ENCODE data around the gene SEC22A. TPM values are rescaled to one million over a fixed set of nuclear protein-coding genes. Genes with fewer than 3 reads are reported as not detected.

The SEC22A gene
- total and polyA plus RNA-seq, 5 experiments from 2014 or later: 6.7 to 19.8 (median 12.7) TPM

GRCh38 chr3:123295171-123295900, 93.6 kb downstream of the SEC22A start:
- H3K27ac Mint-ChIP-seq: no peak overlapping the region
- no peak for ATAC-seq
- POLR2A ChIA-PET: no interaction called here
- H3K27me3 Mint-ChIP-seq: peaks cover 0 to 34% (median 10%) of the 10 kb centered on the region in 5 donors
- no peaks in the 10 kb centered on the region for H3K36me3 Mint-ChIP-seq
- peaks cover 0 to 2% (median 0%) of the 10 kb centered on the region in 4 donors for H3K4me1 Mint-ChIP-seq
- no peak overlapping the region for H3K4me3 Mint-ChIP-seq
- peaks cover 0 to 7% (median 0%) of the 10 kb centered on the region in 9 donors for H3K9me3 Mint-ChIP-seq
- peak in 1 of 10 donors; percentile 14 for DNase-seq

GRCh38 chr3:123295901-123296250, 94.1 kb downstream of the SEC22A start:
- DNase-seq (no peak), ATAC-seq (no peak)
- Mint-ChIP-seq H3K4me3 (no peak overlapping the region), H3K27me3 (peaks cover 0 to 29% (median 10%) of the 10 kb centered on the region in 5 donors), H3K36me3 (no peaks in the 10 kb centered on the region), H3K9me3 (peaks cover 0 to 2% (median 0%) of the 10 kb centered on the region in 9 donors), H3K27ac (no peak overlapping the region), H3K4me1 (peaks cover 0 to 2% (median 0%) of the 10 kb centered on the region in 4 donors)
- POLR2A ChIA-PET: no interaction called here

GRCh38 chr3:123296261-123296660, 94.5 kb downstream of the SEC22A start:
- no peaks in the 10 kb centered on the region for H3K9me3 Mint-ChIP-seq
- H3K36me3 Mint-ChIP-seq: no peaks in the 10 kb centered on the region
- H3K4me1 Mint-ChIP-seq: peaks cover 0 to 2% (median 0%) of the 10 kb centered on the region in 4 donors

GRCh38 chr3:123296836-123297626, 95.3 kb downstream of the SEC22A start:
- peaks cover 0 to 2% (median 0%) of the 10 kb centered on the region in 4 donors for H3K4me1 Mint-ChIP-seq
- no peak overlapping the region for H3K27ac Mint-ChIP-seq
- POLR2A ChIA-PET: interaction anchor here (0.5 kb wide), 1 partner anchor 283 kb away, joined by 3 read pairs; no protein-coding TSS in a partner anchor
- DNase-seq: no peak
- no peaks in the 10 kb centered on the region for H3K9me3 Mint-ChIP-seq
- H3K36me3 Mint-ChIP-seq: no peaks in the 10 kb centered on the region
- no peak for ATAC-seq
- H3K4me3 Mint-ChIP-seq: no peak overlapping the region
- peaks cover 0 to 19% (median 10%) of the 10 kb centered on the region in 5 donors for H3K27me3 Mint-ChIP-seq

More at GRCh38 chr3:123296261-123296660, 94.5 kb downstream of the SEC22A start:
- Mint-ChIP-seq H3K27ac (peak overlapping the region in 1 of 10 donors; percentile 34), H3K27me3 (peaks cover 0 to 25% (median 10%) of the 10 kb centered on the region in 5 donors), H3K4me3 (no peak overlapping the region)
- POLR2A ChIA-PET: interaction anchor here (0.5 kb wide), 1 partner anchor 284 kb away, joined by 3 read pairs; no protein-coding TSS in a partner anchor
- DNase-seq: no peak
- ATAC-seq: no peak

- Mint-ChIP-seq H3K9me3 (no peaks in the 10 kb centered on the region), H3K4me1 (peaks cover 0 to 2% (median 0%) of the 10 kb centered on the region in 4 donors), H3K27ac (no peak overlapping the region), H3K27me3 (peaks cover 1 to 21% (median 10%) of the 10 kb centered on the region in 5 donors), H3K4me3 (no peak overlapping the region), H3K36me3 (no peaks in the 10 kb centered on the region)
- DNase-seq: no peak
- no peak for ATAC-seq
- POLR2A ChIA-PET: no interaction called here
Observed at GRCh38 chr3:123297627-123297899, 95.8 kb downstream of the SEC22A start.

GRCh38 chr3:123298903-123299302, 97.2 kb downstream of the SEC22A start:
- H3K4me1 Mint-ChIP-seq: peaks cover 0 to 2% (median 0%) of the 10 kb centered on the region in 4 donors
- peaks cover 1 to 23% (median 8%) of the 10 kb centered on the region in 5 donors for H3K27me3 Mint-ChIP-seq
- H3K9me3 Mint-ChIP-seq: no peaks in the 10 kb centered on the region
- H3K4me3 Mint-ChIP-seq: no peak overlapping the region
- ATAC-seq (no peak), DNase-seq (no peak)
- no peaks in the 10 kb centered on the region for H3K36me3 Mint-ChIP-seq
- H3K27ac Mint-ChIP-seq: peak overlapping the region in 1 of 10 donors; percentile 12
- POLR2A ChIA-PET: no interaction called here

GRCh38 chr3:123299581-123299980, 97.8 kb downstream of the SEC22A start:
- H3K4me1 Mint-ChIP-seq: peaks cover 0 to 2% (median 0%) of the 10 kb centered on the region in 4 donors

GRCh38 chr3:123300056-123300455, 98.3 kb downstream of the SEC22A start:
- no peak overlapping the region for H3K4me3 Mint-ChIP-seq
- DNase-seq (no peak), ATAC-seq (no peak)
- H3K27ac Mint-ChIP-seq: no peak overlapping the region
- H3K9me3 Mint-ChIP-seq: no peaks in the 10 kb centered on the region
- H3K27me3 Mint-ChIP-seq: peaks cover 0 to 16% (median 9%) of the 10 kb centered on the region in 5 donors
- POLR2A ChIA-PET: no interaction called here
- H3K36me3 Mint-ChIP-seq: no peaks in the 10 kb centered on the region
- peaks cover 0 to 2% (median 0%) of the 10 kb centered on the region in 4 donors for H3K4me1 Mint-ChIP-seq

More at GRCh38 chr3:123299581-123299980, 97.8 kb downstream of the SEC22A start:
- DNase-seq (no peak), ATAC-seq (no peak)
- peaks cover 0 to 17% (median 8%) of the 10 kb centered on the region in 5 donors for H3K27me3 Mint-ChIP-seq
- H3K4me3 Mint-ChIP-seq: no peak overlapping the region
- POLR2A ChIA-PET: no interaction called here
- H3K9me3 Mint-ChIP-seq: no peaks in the 10 kb centered on the region
- no peak overlapping the region for H3K27ac Mint-ChIP-seq
- H3K36me3 Mint-ChIP-seq: no peaks in the 10 kb centered on the region

- Mint-ChIP-seq H3K36me3 (no peaks in the 10 kb centered on the region), H3K4me3 (no peak overlapping the region), H3K27me3 (peaks cover 0 to 16% (median 5%) of the 10 kb centered on the region in 5 donors), H3K9me3 (no peaks in the 10 kb centered on the region), H3K4me1 (peaks cover 0 to 2% (median 0%) of the 10 kb centered on the region in 4 donors), H3K27ac (no peak overlapping the region)
- DNase-seq (no peak), ATAC-seq (no peak)
- POLR2A ChIA-PET: no interaction called here
Observed at GRCh38 chr3:123300583-123300982, 98.8 kb downstream of the SEC22A start.

GRCh38 chr3:123301331-123302184, 99.8 kb downstream of the SEC22A start:
- Mint-ChIP-seq H3K9me3 (no peaks in the 10 kb centered on the region), H3K4me3 (no peak overlapping the region), H3K27me3 (peaks cover 0 to 16% (median 5%) of the 10 kb centered on the region in 5 donors), H3K36me3 (no peaks in the 10 kb centered on the region), H3K4me1 (no peaks in the 10 kb centered on the region), H3K27ac (peak overlapping the region in 1 of 10 donors; percentile 74)
- POLR2A ChIA-PET: no interaction called here
- no peak for ATAC-seq
- no peak for DNase-seq

- Mint-ChIP-seq H3K4me1 (no peaks in the 10 kb centered on the region), H3K9me3 (no peaks in the 10 kb centered on the region), H3K27ac (no peak overlapping the region), H3K27me3 (peaks cover 0 to 16% (median 5%) of the 10 kb centered on the region in 5 donors), H3K36me3 (no peaks in the 10 kb centered on the region), H3K4me3 (no peak overlapping the region)
- ATAC-seq (no peak), DNase-seq (no peak)
- POLR2A ChIA-PET: no interaction called here
Observed at GRCh38 chr3:123302961-123303360, 101.2 kb downstream of the SEC22A start.

- ATAC-seq: no peak
- H3K9me3 Mint-ChIP-seq: no peaks in the 10 kb centered on the region
- POLR2A ChIA-PET: no interaction called here
- H3K4me1 Mint-ChIP-seq: no peaks in the 10 kb centered on the region
- no peak overlapping the region for H3K4me3 Mint-ChIP-seq
- peaks cover 1 to 16% (median 8%) of the 10 kb centered on the region in 5 donors for H3K27me3 Mint-ChIP-seq
- peak overlapping the region in 1 of 10 donors; percentile 84 for H3K27ac Mint-ChIP-seq
- no peaks in the 10 kb centered on the region for H3K36me3 Mint-ChIP-seq
- DNase-seq: no peak
Observed at GRCh38 chr3:123303976-123304560, 102.3 kb downstream of the SEC22A start.
